Astrocyte of the spinal cord (primary cell): ENCODE data around the gene FBXL17.

ENCODE experiments used
- DNase-seq: peaks from one replicate; pipeline ENCODE4 v3.0.0; 2011; ENCODE audit warnings: low read depth, low spot score
- H3K4me3 ChIP-seq: 2 replicates; pipeline ENCODE4 v1.5.1; 2011; ENCODE audit warnings: low read depth, mild to moderate bottlenecking, low read length, moderate library complexity
- CTCF ChIP-seq: IDR thresholded peaks from 2 replicates; pipeline ENCODE4 v1.5.1; 2012; ENCODE audit warnings: low read depth, mild to moderate bottlenecking, low read length, inconsistent platforms
- in situ Hi-C: cut with HindIII; loops from 2 replicates; pipeline ENCODE4 v1.10.0; 2017; ENCODE audit warnings: low sequenced_read_pairs

Gene FBXL17

GRCh38 chr5:108263338-108263737, 118.6 kb downstream of the FBXL17 start:
- TF ChIP-seq CTCF, result no peak
- in situ Hi-C loops, result no loop called here
- no peak overlapping the region for H3K4me3 ChIP-seq
- no peak for DNase-seq

GRCh38 chr5:108260858-108261170, 121.1 kb downstream of the FBXL17 start:
- TF ChIP-seq CTCF, result no peak
- no peak for DNase-seq
- in situ Hi-C loops, result no loop called here
- H3K4me3 ChIP-seq, result no peak overlapping the region

- no peak overlapping the region for H3K4me3 ChIP-seq
- TF ChIP-seq CTCF, result peak; percentile 99
- in situ Hi-C loops, result no loop called here
- peak; percentile 83 for DNase-seq
These were observed 121.6 kb downstream of the FBXL17 start for GRCh38 chr5:108260117-108260857.

GRCh38 chr5:108259306-108259705, 122.6 kb downstream of the FBXL17 start:
- in situ Hi-C loops, result no loop called here
- DNase-seq, result peak; percentile 10
- H3K4me3 ChIP-seq, result no peak overlapping the region
- no peak for TF ChIP-seq CTCF

- DNase-seq, result no peak
- TF ChIP-seq CTCF, result no peak
- in situ Hi-C loops, result no loop called here
- no peak overlapping the region for H3K4me3 ChIP-seq
These were observed 123.9 kb downstream of the FBXL17 start for GRCh38 chr5:108257996-108258395.

- in situ Hi-C loops, result no loop called here
- H3K4me3 ChIP-seq, result no peak overlapping the region
- no peak for DNase-seq
- TF ChIP-seq CTCF, result no peak
These were observed 126.4 kb downstream of the FBXL17 start for GRCh38 chr5:108255468-108255867.
